ENCODE data around the gene PRKN. TPM values are rescaled to one million over a fixed set of nuclear protein-coding genes. Genes with fewer than 3 reads are reported as not detected.

Gene PRKN
- 10 to 100 TPM in 1 of 4 donors, 1 to 10 TPM in 3; 4.5 to 12.3 (median 9.0) TPM for total RNA-seq

DNA sequence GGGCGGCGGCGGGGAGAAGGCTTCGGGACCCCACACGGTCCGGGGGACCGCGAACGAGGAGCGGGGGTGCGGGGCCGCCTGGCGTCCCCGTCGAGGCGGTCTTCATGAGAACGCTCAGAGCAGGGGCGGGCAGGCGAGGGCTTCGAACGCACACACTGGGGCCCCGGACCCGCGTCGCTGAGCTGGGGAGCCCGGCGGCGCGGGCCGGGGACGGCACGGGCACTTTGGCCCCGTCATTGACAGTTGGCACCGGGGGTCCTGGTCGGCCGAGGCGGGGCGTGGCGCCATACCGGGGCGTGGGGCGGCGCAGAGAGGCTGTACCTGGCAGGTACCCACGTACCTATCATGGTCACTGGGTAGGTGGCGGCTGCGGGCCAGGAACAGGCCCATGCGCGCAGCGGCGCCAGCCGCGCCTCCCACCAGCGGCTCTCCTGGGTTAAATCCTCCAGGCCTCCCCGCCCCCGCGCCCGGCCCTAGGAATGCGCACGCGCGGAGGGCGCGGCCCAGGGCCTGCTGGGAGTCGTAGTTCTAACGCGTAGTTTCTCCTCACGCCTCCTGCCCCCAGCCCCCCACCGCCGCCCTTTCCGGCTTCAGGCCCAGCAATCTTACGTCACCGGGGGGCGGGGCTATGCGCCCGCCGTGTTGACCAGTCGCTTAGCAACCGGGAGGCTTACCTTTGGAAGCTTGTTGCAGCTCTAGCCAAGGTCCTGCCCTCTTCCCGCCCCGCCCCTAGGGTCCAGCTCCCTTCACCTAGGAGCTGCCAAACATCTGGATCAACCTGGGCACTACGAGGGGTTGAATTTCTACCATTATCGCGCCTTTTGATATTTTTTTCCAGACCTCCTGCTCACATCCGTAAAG is at the start of gene PRKN, which contains the start of gene PACRG:
Gene PRKN, minus strand, starts transcription at position 445 of the 861 bp plus-strand sequence.
Gene PACRG, plus strand, starts transcription at position 653 of the 861 bp plus-strand sequence.
- intact Hi-C loops (cut with DNase I; ENCODE audit: low total_unique reads), result no loop called here
- TF ChIP-seq EP300 (IDR thresholded peaks at IDR 0.05; ENCODE audit: low read depth), result peak; percentile 62
- peak; percentile 97 for TF ChIP-seq POLR2A (IDR thresholded peaks at IDR 0.05)
- TF ChIP-seq CTCF (IDR thresholded peaks at IDR 0.05), result peak in 1 of 5 experiments; percentile 15
- peak; percentile 86 to 95 (median 91) for TF ChIP-seq POLR2AphosphoS5 (IDR thresholded peaks at IDR 0.05)
- Histone ChIP-seq H3K27ac (peak within 1 kb of the TSS; percentile 89 to 93 (median 92)), H3K4me3 (peak within 1 kb of the TSS; percentile 77 to 95 (median 88)), H3K4me1 (peaks cover 0 to 30% (median 11%) of the 10 kb centered on the region in 4 donors), H3K36me3 (no peaks in the 10 kb centered on the region), H3K9me3 (no peaks in the 10 kb centered on the region), H3K27me3 (no peaks in the 10 kb centered on the region)
- 1% methylated on average over 12 to 42 of the region's 84 CpGs for WGBS, 2 donors (ENCODE audit: low coverage in 1 of 2)
- peak; percentile 100 for DNase-seq
- in situ Hi-C loops (cut with MboI; ENCODE audit: low pct_ligation_motif_present in 1 of 4, low pct_unique_long_range_greater_than_20kb in 1 of 4, low sequenced_read_pairs in 3 of 4), result loop anchor here in 1 of 4 donors (25.0 kb wide), 1 partner anchor 1315 kb away; no protein-coding TSS in a partner anchor

GRCh38 chr6:162777091-162777490 is 49.5 kb upstream of the PRKN start:
- H3K4me3 ChIP-seq, result no peak overlapping the region
- no peaks in the 10 kb centered on the region for H3K36me3 ChIP-seq
- no peak for DNase-seq
- in situ Hi-C loops (cut with MboI; ENCODE audit: low pct_ligation_motif_present in 1 of 4, low pct_unique_long_range_greater_than_20kb in 1 of 4, low sequenced_read_pairs in 3 of 4), result no loop called here
- intact Hi-C loops (cut with DNase I; ENCODE audit: low total_unique reads), result no loop called here
- no peaks in the 10 kb centered on the region for H3K27me3 ChIP-seq
- H3K4me1 ChIP-seq, result no peaks in the 10 kb centered on the region
- peaks cover 0 to 11% of the 10 kb centered on the region in 2 donors for H3K9me3 ChIP-seq
- no peak for TF ChIP-seq POLR2AphosphoS5 (IDR thresholded peaks at IDR 0.05)
- TF ChIP-seq EP300 (IDR thresholded peaks at IDR 0.05; ENCODE audit: low read depth), result no peak
- no peak for TF ChIP-seq POLR2A (IDR thresholded peaks at IDR 0.05)
- TF ChIP-seq CTCF (IDR thresholded peaks at IDR 0.05), result no peak
- WGBS, 2 donors (ENCODE audit: low coverage in 1 of 2), result 91 to 96% methylated on average over 4 to 7 of the region's 7 CpGs
- H3K27ac ChIP-seq, result no peak overlapping the region

DNA sequence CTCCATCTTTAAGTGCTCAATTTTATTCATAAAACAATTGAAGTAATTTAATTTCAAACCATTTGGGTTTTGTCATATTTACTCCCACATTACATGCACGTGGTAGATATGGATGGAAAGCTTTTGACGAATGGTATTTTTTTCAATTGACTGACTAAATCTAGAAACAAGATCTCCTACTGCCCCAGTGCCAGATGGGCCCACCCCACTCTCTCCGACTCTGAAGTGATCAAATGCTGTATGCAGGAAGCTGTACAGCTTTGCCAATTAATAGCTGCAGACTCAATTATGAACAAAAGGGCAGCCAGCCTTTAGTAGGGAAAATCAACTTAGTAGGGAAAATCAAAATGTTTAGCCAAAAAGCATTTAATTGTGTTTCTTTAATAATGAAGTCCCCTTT is 46.4 kb upstream of the PRKN start:
- H3K9me3 ChIP-seq, result no peaks in the 10 kb centered on the region
- H3K4me3 ChIP-seq, result no peak overlapping the region
- in situ Hi-C loops (cut with MboI; ENCODE audit: low pct_ligation_motif_present in 1 of 4, low pct_unique_long_range_greater_than_20kb in 1 of 4, low sequenced_read_pairs in 3 of 4), result no loop called here
- no peak for DNase-seq
- 82 to 88% methylated on average over 3 of the region's 3 CpGs for WGBS, 2 donors (ENCODE audit: low coverage in 1 of 2)
- intact Hi-C loops (cut with DNase I; ENCODE audit: low total_unique reads), result no loop called here
- no peaks in the 10 kb centered on the region for H3K4me1 ChIP-seq
- H3K36me3 ChIP-seq, result no peaks in the 10 kb centered on the region
- no peak overlapping the region for H3K27ac ChIP-seq
- H3K27me3 ChIP-seq, result no peaks in the 10 kb centered on the region
- TF ChIP-seq POLR2AphosphoS5 (IDR thresholded peaks at IDR 0.05) (no peak), POLR2A (IDR thresholded peaks at IDR 0.05) (no peak), EP300 (IDR thresholded peaks at IDR 0.05; ENCODE audit: low read depth) (no peak), CTCF (IDR thresholded peaks at IDR 0.05) (no peak)

- Histone ChIP-seq H3K27ac (no peak overlapping the region), H3K4me1 (no peaks in the 10 kb centered on the region), H3K4me3 (no peak overlapping the region), H3K9me3 (no peaks in the 10 kb centered on the region), H3K36me3 (no peaks in the 10 kb centered on the region), H3K27me3 (no peaks in the 10 kb centered on the region)
- TF ChIP-seq CTCF (IDR thresholded peaks at IDR 0.05) (no peak), EP300 (IDR thresholded peaks at IDR 0.05; ENCODE audit: low read depth) (no peak), POLR2AphosphoS5 (IDR thresholded peaks at IDR 0.05) (no peak), POLR2A (IDR thresholded peaks at IDR 0.05) (no peak)
- intact Hi-C loops (cut with DNase I; ENCODE audit: low total_unique reads), result no loop called here
- in situ Hi-C loops (cut with MboI; ENCODE audit: low pct_ligation_motif_present in 1 of 4, low pct_unique_long_range_greater_than_20kb in 1 of 4, low sequenced_read_pairs in 3 of 4), result no loop called here
- DNase-seq, result no peak
These were observed 44.9 kb upstream of the PRKN start for GRCh38 chr6:162772466-162772865.
